HepG2 (cell line): ENCODE data around the gene TRIM8. TPM values are rescaled to one million over a fixed set of nuclear protein-coding genes. Genes with fewer than 3 reads are reported as not detected.

Source experiments
- ATF1 ChIP-seq: IDR thresholded peaks from 2 replicates; pipeline ENCODE4 v1.6.1; 2016; ENCODE audit warnings: mild to moderate bottlenecking, control low read depth
- ATF4 ChIP-seq, 2 experiments: fragments of 450-650 bp in 1 of 2; sonication (generic) in 1 of 2; formaldehyde crosslinking; IDR thresholded peaks; 2 replicates each; pipeline versions ENCODE4 v1.5.0 to v1.8.0; 2020 to 2022; ENCODE audit warnings: mild to moderate bottlenecking in 1 of 2, missing genetic modification reagents in 1 of 2
- CBX5 ChIP-seq: sonication (generic); formaldehyde crosslinking; IDR thresholded peaks from 2 replicates; pipeline ENCODE4 v1.4.0; 2020; ENCODE audit warnings: missing genetic modification reagents, borderline replicate concordance
- FOXJ3 ChIP-seq: sonication (generic); formaldehyde crosslinking; IDR thresholded peaks from 2 replicates; pipeline ENCODE4 v1.4.0; 2020; ENCODE audit warnings: missing genetic modification reagents, mild to moderate bottlenecking, borderline replicate concordance
- IRF2 ChIP-seq: IDR thresholded peaks from 2 replicates; pipeline ENCODE4 v1.6.1; 2018; ENCODE audit warnings: missing genetic modification reagents, missing compliant biosample characterization
- LCORL ChIP-seq, 2 experiments: fragments of 450-650 bp in 1 of 2; sonication (generic) in 1 of 2; formaldehyde crosslinking in 1 of 2; IDR thresholded peaks; 2 replicates each; pipeline versions ENCODE4 v1.5.0 to v1.6.1; 2017 to 2020; ENCODE audit warnings: antibody characterized with exemption in 1 of 2, missing genetic modification reagents in 1 of 2
- NR1H2 ChIP-seq: sonication (generic); formaldehyde crosslinking; IDR thresholded peaks from 2 replicates; pipeline ENCODE4 v1.8.1; 2022; ENCODE audit warnings: low read depth, missing genetic modification reagents, borderline replicate concordance
- NR2C2 ChIP-seq: sonication (generic); formaldehyde crosslinking; IDR thresholded peaks from 2 replicates; pipeline ENCODE4 v1.4.0; 2020; ENCODE audit warnings: missing genetic modification reagents, mild to moderate bottlenecking, moderate library complexity, borderline replicate concordance
- PHF21A ChIP-seq: sonication (generic); formaldehyde crosslinking; IDR thresholded peaks from 2 replicates; pipeline ENCODE4 v1.5.0; 2020; ENCODE audit warnings: mild to moderate bottlenecking, missing genetic modification reagents
- POLR2AphosphoS2 ChIP-seq: IDR thresholded peaks from 2 replicates; pipeline ENCODE4 v1.6.1; 2011; ENCODE audit warnings: low read depth, low read length, improper control_type of control experiment
- RFX5 ChIP-seq: IDR thresholded peaks from 2 replicates; pipeline ENCODE4 v1.6.1; 2011; ENCODE audit warnings: low read depth, low read length, improper control_type of control experiment
- SALL1 ChIP-seq: sonication (generic); formaldehyde crosslinking; IDR thresholded peaks from 2 replicates; pipeline ENCODE4 v1.8.0; 2022; ENCODE audit warnings: mild to moderate bottlenecking, missing genetic modification reagents
- SKI ChIP-seq: fragments of 450-650 bp; IDR thresholded peaks from one replicate; pipeline ENCODE4 v1.6.1; 2018; ENCODE audit warnings: mild to moderate bottlenecking; ENCODE audit not compliant: partially characterized antibody
- SP5 ChIP-seq: IDR thresholded peaks from 2 replicates; pipeline ENCODE4 v1.6.1; 2016; ENCODE audit warnings: low read depth, borderline replicate concordance
- SSRP1 ChIP-seq: IDR thresholded peaks from 2 replicates; pipeline ENCODE4 v1.6.1; 2016; ENCODE audit warnings: control low read depth
- TAF1 ChIP-seq: sonication (generic); formaldehyde crosslinking; IDR thresholded peaks from 2 replicates; pipeline ENCODE4 v1.4.0; 2020; ENCODE audit warnings: missing genetic modification reagents
- ZFP36L1 ChIP-seq: sonication (generic); formaldehyde crosslinking; IDR thresholded peaks from 2 replicates; pipeline ENCODE4 v1.8.0; 2022; ENCODE audit warnings: mild to moderate bottlenecking, missing genetic modification reagents, moderate library complexity
- ZFP82 ChIP-seq: sonication (generic); formaldehyde crosslinking; IDR thresholded peaks from 2 replicates; pipeline ENCODE4 v1.5.1; 2020; ENCODE audit warnings: mild to moderate bottlenecking, missing genetic modification reagents, borderline replicate concordance
- ZNF224 ChIP-seq: sonication (generic); formaldehyde crosslinking; IDR thresholded peaks from 2 replicates; pipeline ENCODE4 v1.5.0; 2020; ENCODE audit warnings: mild to moderate bottlenecking, missing genetic modification reagents
- ZNF431 ChIP-seq: sonication (generic); formaldehyde crosslinking; IDR thresholded peaks from 2 replicates; pipeline ENCODE4 v1.9.0; 2022; ENCODE audit warnings: missing genetic modification reagents, low read depth, mild to moderate bottlenecking, borderline replicate concordance
- ZNF597 ChIP-seq: sonication (generic); formaldehyde crosslinking; IDR thresholded peaks from 2 replicates; pipeline ENCODE4 v1.5.0; 2020; ENCODE audit warnings: missing genetic modification reagents
- ZNF607 ChIP-seq: sonication (generic); formaldehyde crosslinking; IDR thresholded peaks from 2 replicates; pipeline ENCODE4 v1.5.1; 2020; ENCODE audit warnings: missing genetic modification reagents, mild to moderate bottlenecking, borderline replicate concordance
- ZNF709 ChIP-seq: sonication (generic); formaldehyde crosslinking; IDR thresholded peaks from 2 replicates; pipeline ENCODE4 v1.5.0; 2020; ENCODE audit warnings: mild to moderate bottlenecking, missing genetic modification reagents
- polyA plus RNA-seq, 8 experiments: library from polyadenylated mRNA; depleted of rRNA in 3 of 8; stranded (reverse) in 7 of 8; unstranded in 1 of 8; fragments of >200 nt; fragmentation: Illumina TruSeq in 4 of 8; extraction: Trizol in 4 of 8; gene quantifications; 2 replicates each; pipeline versions ENCODE4 v1.2.1 to v1.2.3, GENCODE V29; 2011 to 2016; ENCODE audit warnings: low read depth in 4 of 8, missing spikeins in 1 of 8, mixed read lengths in 1 of 8; ENCODE audit not compliant: insufficient read depth in 1 of 8
- total RNA-seq, 5 experiments: library from RNA; depleted of rRNA; stranded (reverse); fragments of >200 nt; fragmentation: Illumina TruSeq; extraction: Trizol; gene quantifications; 2 replicates each; pipeline ENCODE4 v1.2.3, GENCODE V29; 2016; ENCODE audit warnings: low read depth in 1 of 5
- TF ChIP-seq, protein P1 (sequence below): sonication (generic); formaldehyde crosslinking; IDR thresholded peaks from 2 replicates; pipeline ENCODE4 v1.4.0; 2020; ENCODE audit warnings: missing genetic modification reagents
- TF ChIP-seq, protein P2 (sequence below): sonication (generic); IDR thresholded peaks from 2 replicates; pipeline ENCODE4 v1.6.1; 2016; ENCODE audit warnings: low read depth, borderline replicate concordance

Gene TRIM8
- total and polyA plus RNA-seq, 2 of the 13 experiments (the other 11 are each of a cell fraction or from before 2014, with no cell fraction given), result 38.9 to 66.5 TPM

DNA sequence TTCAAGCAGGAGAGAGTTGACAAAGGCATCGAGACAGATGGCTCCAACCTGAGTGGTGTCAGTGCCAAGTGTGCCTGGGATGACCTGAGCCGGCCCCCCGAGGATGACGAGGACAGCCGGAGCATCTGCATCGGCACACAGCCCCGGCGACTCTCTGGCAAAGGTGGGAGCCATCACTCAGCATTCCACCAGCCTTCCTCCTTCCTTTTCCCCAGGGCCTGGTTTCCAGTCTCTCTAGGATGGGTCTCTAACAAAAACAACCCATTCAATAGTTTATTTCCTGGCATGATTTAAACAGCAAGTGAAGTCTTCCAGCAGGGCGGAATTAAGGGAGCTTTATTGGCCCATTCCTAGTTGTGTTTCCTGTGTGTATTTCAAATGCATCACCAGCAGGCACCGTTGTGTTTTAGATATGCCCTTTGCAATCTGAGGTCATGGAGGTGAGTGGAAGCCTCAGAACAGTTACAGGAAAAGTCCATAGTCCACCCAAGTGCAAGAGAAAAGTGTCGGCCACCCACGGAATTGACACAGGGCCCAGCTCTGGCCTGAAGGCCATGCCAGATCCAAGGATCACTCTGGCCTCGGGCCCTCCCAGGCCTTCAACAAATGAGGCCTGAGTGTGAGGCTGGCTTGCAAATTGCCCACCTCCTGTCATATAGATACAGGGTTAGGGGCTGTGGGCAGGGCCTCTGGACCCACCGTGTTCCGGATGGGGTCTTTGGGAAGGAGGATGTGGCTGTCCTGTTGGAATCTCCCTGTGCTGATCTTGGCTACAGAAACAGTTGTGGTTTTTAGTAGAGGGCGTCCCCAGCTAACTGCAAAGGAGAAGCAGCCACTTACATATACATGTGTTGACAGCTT lies 46.9 kb upstream of the TRIM8 start (continued):
- TF ChIP-seq, protein P1, sequence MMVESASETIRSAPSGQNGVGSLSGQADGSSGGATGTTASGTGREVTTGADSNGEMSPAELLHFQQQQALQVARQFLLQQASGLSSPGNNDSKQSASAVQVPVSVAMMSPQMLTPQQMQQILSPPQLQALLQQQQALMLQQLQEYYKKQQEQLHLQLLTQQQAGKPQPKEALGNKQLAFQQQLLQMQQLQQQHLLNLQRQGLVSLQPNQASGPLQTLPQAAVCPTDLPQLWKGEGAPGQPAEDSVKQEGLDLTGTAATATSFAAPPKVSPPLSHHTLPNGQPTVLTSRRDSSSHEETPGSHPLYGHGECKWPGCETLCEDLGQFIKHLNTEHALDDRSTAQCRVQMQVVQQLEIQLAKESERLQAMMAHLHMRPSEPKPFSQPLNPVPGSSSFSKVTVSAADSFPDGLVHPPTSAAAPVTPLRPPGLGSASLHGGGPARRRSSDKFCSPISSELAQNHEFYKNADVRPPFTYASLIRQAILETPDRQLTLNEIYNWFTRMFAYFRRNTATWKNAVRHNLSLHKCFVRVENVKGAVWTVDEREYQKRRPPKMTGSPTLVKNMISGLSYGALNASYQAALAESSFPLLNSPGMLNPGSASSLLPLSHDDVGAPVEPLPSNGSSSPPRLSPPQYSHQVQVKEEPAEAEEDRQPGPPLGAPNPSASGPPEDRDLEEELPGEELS, result peak; percentile 86
- TF ChIP-seq SSRP1 (no peak), TAF1 (CRISPR knock-in tag) (no peak), LCORL (IDR thresholded peaks at IDR 0.05) (peak; percentile 52; the same call in 1 of the 2 replicates), LCORL (CRISPR knock-in tag; IDR thresholded peaks at IDR 0.05) (peak; percentile 88), ZNF709 (0 out of 2 replicates have a peak, but pooled peaks have one; percentile 4), NR1H2 (no peak), RFX5 (no peak), ZNF607 (CRISPR knock-in tag) (no peak; the same call in 1 of the 2 replicates), ATF4 (CRISPR knock-in tag; IDR thresholded peaks at IDR 0.05) (peak in 1 of 2 experiments; percentile 50; a peak in 1 of 4 replicates), SP5 (CRISPR knock-in tag) (0 out of 2 replicates have a peak, but pooled peaks have one; percentile 36), ZNF597 (no peak), SKI (peak; percentile 71), FOXJ3 (CRISPR knock-in tag) (peak; percentile 51; the same call in 1 of the 2 replicates), ZFP36L1 (CRISPR knock-in tag) (0 out of 2 replicates have a peak, but pooled peaks have one; percentile 54), ZNF431 (CRISPR knock-in tag) (peak; percentile 40; the same call in 1 of the 2 replicates), CBX5 (CRISPR knock-in tag) (peak; percentile 81; the same call in 1 of the 2 replicates), IRF2 (peak; percentile 80; the same call in 1 of the 2 replicates), SALL1 (CRISPR knock-in tag) (peak; percentile 95), ZFP82 (CRISPR knock-in tag) (peak; percentile 70; the same call in 1 of the 2 replicates), POLR2AphosphoS2 (no peak), ATF1 (CRISPR knock-in tag) (no peak), PHF21A (CRISPR knock-in tag) (peak; percentile 95), NR2C2 (CRISPR knock-in tag) (peak; percentile 83), ZNF224 (no peak)
- TF ChIP-seq, protein P2, sequence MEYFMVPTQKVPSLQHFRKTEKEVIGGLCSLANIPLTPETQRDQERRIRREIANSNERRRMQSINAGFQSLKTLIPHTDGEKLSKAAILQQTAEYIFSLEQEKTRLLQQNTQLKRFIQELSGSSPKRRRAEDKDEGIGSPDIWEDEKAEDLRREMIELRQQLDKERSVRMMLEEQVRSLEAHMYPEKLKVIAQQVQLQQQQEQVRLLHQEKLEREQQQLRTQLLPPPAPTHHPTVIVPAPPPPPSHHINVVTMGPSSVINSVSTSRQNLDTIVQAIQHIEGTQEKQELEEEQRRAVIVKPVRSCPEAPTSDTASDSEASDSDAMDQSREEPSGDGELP, result peak; percentile 36; the same call in 1 of the 2 replicates
